ENCODE data around the gene PCNX1.

The PCNX1 gene

DNA sequence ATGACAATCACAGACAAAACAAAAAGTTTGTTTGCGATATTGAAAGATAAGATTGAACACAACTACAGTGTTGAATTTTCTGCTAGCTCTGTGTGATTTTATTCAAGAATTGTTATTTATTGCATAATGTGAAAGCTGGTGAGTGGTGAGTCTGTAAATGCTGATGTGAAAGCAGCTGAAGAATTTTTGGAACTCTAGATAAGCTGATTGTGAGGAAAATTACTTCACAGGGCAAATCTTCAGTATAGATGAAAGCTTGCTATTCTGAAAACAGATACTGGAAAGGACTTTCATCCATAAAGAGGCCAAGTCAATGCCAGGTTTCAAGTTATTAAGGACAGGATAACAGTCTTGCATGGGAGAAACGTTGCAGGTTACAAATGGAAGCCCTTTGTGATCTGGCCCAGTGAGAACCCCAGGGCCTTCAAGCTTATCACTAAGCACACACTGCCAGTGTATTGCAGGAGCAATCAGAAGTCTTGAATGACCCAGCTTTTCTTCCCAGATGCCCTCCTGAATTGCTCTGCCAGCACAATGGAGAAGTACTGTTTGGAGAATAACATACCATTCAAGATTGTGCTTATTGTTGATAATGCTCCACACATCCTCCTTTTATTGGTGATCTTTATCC, 153.7 kb downstream of the PCNX1 start:
- Histone ChIP-seq H3K4me3 (ENCODE audit: low read length, poor library complexity, severe bottlenecking) (no peak overlapping the region), H3K4me1 (ENCODE audit: insufficient read depth, low read length, poor library complexity, severe bottlenecking) (no peaks in the 10 kb centered on the region), H3K79me2 (ENCODE audit: insufficient read depth, low read length) (no peaks in the 10 kb centered on the region), H2AFZ (ENCODE audit: low read length) (no peak overlapping the region), H4K20me1 (ENCODE audit: insufficient read depth, low read length, poor library complexity, severe bottlenecking) (no peaks in the 10 kb centered on the region), H3K4me2 (ENCODE audit: low read depth, low read length, poor library complexity, severe bottlenecking) (no peak overlapping the region), H3F3A (ENCODE audit: low read depth) (no peaks in the 10 kb centered on the region; the same call in 1 of the 2 replicates), H3K27me3 (ENCODE audit: insufficient read depth, low read length, poor library complexity, severe bottlenecking) (no peaks in the 10 kb centered on the region), H3K9me2 (replicated peaks; ENCODE audit: low read depth, low read length) (no peaks in the 10 kb centered on the region), H3K9me3 (ENCODE audit: insufficient read depth, low read depth, low read length) (peaks cover 10% of the 10 kb centered on the region; the same call in 1 of the 2 replicates), H3K9ac (ENCODE audit: low read depth, low read length, poor library complexity, severe bottlenecking) (no peak overlapping the region), H3K36me3 (ENCODE audit: insufficient read depth, low read length) (peaks cover 61% of the 10 kb centered on the region)
- no peak for TF ChIP-seq EZH2phosphoT487 (IDR thresholded peaks at IDR 0.05; ENCODE audit: borderline replicate concordance)
- TF ChIP-seq, protein P1, sequence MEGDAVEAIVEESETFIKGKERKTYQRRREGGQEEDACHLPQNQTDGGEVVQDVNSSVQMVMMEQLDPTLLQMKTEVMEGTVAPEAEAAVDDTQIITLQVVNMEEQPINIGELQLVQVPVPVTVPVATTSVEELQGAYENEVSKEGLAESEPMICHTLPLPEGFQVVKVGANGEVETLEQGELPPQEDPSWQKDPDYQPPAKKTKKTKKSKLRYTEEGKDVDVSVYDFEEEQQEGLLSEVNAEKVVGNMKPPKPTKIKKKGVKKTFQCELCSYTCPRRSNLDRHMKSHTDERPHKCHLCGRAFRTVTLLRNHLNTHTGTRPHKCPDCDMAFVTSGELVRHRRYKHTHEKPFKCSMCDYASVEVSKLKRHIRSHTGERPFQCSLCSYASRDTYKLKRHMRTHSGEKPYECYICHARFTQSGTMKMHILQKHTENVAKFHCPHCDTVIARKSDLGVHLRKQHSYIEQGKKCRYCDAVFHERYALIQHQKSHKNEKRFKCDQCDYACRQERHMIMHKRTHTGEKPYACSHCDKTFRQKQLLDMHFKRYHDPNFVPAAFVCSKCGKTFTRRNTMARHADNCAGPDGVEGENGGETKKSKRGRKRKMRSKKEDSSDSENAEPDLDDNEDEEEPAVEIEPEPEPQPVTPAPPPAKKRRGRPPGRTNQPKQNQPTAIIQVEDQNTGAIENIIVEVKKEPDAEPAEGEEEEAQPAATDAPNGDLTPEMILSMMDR (conservative IDR thresholded peaks at IDR 0.05; ENCODE audit: low read length), result no peak

- Histone ChIP-seq H4K20me1 (ENCODE audit: insufficient read depth, low read length, poor library complexity, severe bottlenecking) (no peaks in the 10 kb centered on the region), H3F3A (ENCODE audit: low read depth) (no peaks in the 10 kb centered on the region; the same call in 1 of the 2 replicates), H3K36me3 (ENCODE audit: insufficient read depth, low read length) (peaks cover 60% of the 10 kb centered on the region), H3K4me1 (ENCODE audit: insufficient read depth, low read length, poor library complexity, severe bottlenecking) (no peaks in the 10 kb centered on the region), H3K4me2 (ENCODE audit: low read depth, low read length, poor library complexity, severe bottlenecking) (no peak overlapping the region), H3K9me2 (replicated peaks; ENCODE audit: low read depth, low read length) (no peaks in the 10 kb centered on the region), H3K79me2 (ENCODE audit: insufficient read depth, low read length) (no peaks in the 10 kb centered on the region), H2AFZ (ENCODE audit: low read length) (no peak overlapping the region), H3K27me3 (ENCODE audit: insufficient read depth, low read length, poor library complexity, severe bottlenecking) (no peaks in the 10 kb centered on the region), H3K9ac (ENCODE audit: low read depth, low read length, poor library complexity, severe bottlenecking) (no peak overlapping the region), H3K9me3 (ENCODE audit: insufficient read depth, low read depth, low read length) (peaks cover 10% of the 10 kb centered on the region; the same call in 1 of the 2 replicates), H3K4me3 (ENCODE audit: low read length, poor library complexity, severe bottlenecking) (no peak overlapping the region)
- TF ChIP-seq EZH2phosphoT487 (IDR thresholded peaks at IDR 0.05; ENCODE audit: borderline replicate concordance), result no peak
- TF ChIP-seq, protein P1 (conservative IDR thresholded peaks at IDR 0.05; ENCODE audit: low read length), result no peak
Measured at GRCh38 chr14:71061458-71061857, 154.2 kb downstream of the PCNX1 start.

- TF ChIP-seq EZH2phosphoT487 (IDR thresholded peaks at IDR 0.05; ENCODE audit: borderline replicate concordance), result no peak
- TF ChIP-seq, protein P1 (conservative IDR thresholded peaks at IDR 0.05; ENCODE audit: low read length), result no peak
- H3K27me3 ChIP-seq (ENCODE audit: insufficient read depth, low read length, poor library complexity, severe bottlenecking), result no peaks in the 10 kb centered on the region
- H2AFZ ChIP-seq (ENCODE audit: low read length), result no peak overlapping the region
- no peaks in the 10 kb centered on the region for H3K4me1 ChIP-seq (ENCODE audit: insufficient read depth, low read length, poor library complexity, severe bottlenecking)
- H3K4me3 ChIP-seq (ENCODE audit: low read length, poor library complexity, severe bottlenecking), result no peak overlapping the region
- no peak overlapping the region for H3K4me2 ChIP-seq (ENCODE audit: low read depth, low read length, poor library complexity, severe bottlenecking)
- no peaks in the 10 kb centered on the region; the same call in 1 of the 2 replicates for H3F3A ChIP-seq (ENCODE audit: low read depth)
- no peaks in the 10 kb centered on the region for H3K79me2 ChIP-seq (ENCODE audit: insufficient read depth, low read length)
- no peaks in the 10 kb centered on the region for H3K9me2 ChIP-seq (replicated peaks; ENCODE audit: low read depth, low read length)
- H3K9ac ChIP-seq (ENCODE audit: low read depth, low read length, poor library complexity, severe bottlenecking), result no peak overlapping the region
- no peaks in the 10 kb centered on the region for H4K20me1 ChIP-seq (ENCODE audit: insufficient read depth, low read length, poor library complexity, severe bottlenecking)
- H3K36me3 ChIP-seq (ENCODE audit: insufficient read depth, low read length), result peaks cover 55% of the 10 kb centered on the region
- peaks cover 10% of the 10 kb centered on the region; the same call in 1 of the 2 replicates for H3K9me3 ChIP-seq (ENCODE audit: insufficient read depth, low read depth, low read length)
Measured at GRCh38 chr14:71062581-71063303, 155.5 kb downstream of the PCNX1 start.

Data from Loucy (cell line).